Osteocyte (in vitro differentiated cells): Measurements from ENCODE around the gene FAM20A. TPM values are rescaled to one million over a fixed set of nuclear protein-coding genes. Genes with fewer than 3 reads are reported as not detected.

ENCODE experiments used
- DNase-seq: peaks from one replicate; pipeline ENCODE4 v3.0.0; 2021; ENCODE audit warnings: mixed read lengths; ENCODE audit not compliant: unreplicated experiment; ENCODE audit errors: extremely low spot score
- H3K27ac Mint-ChIP-seq: one replicate; pipeline ENCODE4 v1.8.0; 2021; ENCODE audit warnings: mild to moderate bottlenecking, mixed read lengths; ENCODE audit not compliant: unreplicated experiment
- H3K27me3 Mint-ChIP-seq: one replicate; pipeline ENCODE4 v1.8.0; 2021; ENCODE audit warnings: mixed read lengths; ENCODE audit not compliant: unreplicated experiment
- H3K36me3 Mint-ChIP-seq: one replicate; pipeline ENCODE4 v1.8.0; 2021; ENCODE audit warnings: mixed read lengths; ENCODE audit not compliant: unreplicated experiment
- H3K4me1 Mint-ChIP-seq: one replicate; pipeline ENCODE4 v1.8.0; 2021; ENCODE audit warnings: mixed read lengths; ENCODE audit not compliant: unreplicated experiment
- H3K4me3 Mint-ChIP-seq: one replicate; pipeline ENCODE4 v1.8.0; 2021; ENCODE audit warnings: mild to moderate bottlenecking, moderate library complexity, mixed read lengths; ENCODE audit not compliant: unreplicated experiment
- H3K9me3 Mint-ChIP-seq: one replicate; pipeline ENCODE4 v1.8.0; 2021; ENCODE audit warnings: mixed read lengths; ENCODE audit not compliant: unreplicated experiment
- total RNA-seq: library from RNA; stranded (reverse); gene quantifications from 2 replicates; pipeline ENCODE4 v1.2.1, GENCODE V29; 2021
- TF ChIP-seq, protein P1 (sequence below): fragments of 200-600 bp; sonication (generic); IDR thresholded peaks from 2 replicates; pipeline ENCODE4 v1.5.0; 2021; ENCODE audit warnings: antibody characterized with exemption, mild to moderate bottlenecking, moderate library complexity

FAM20A gene
- total RNA-seq, 1 donor from 2014 or later: not detected

DNA sequence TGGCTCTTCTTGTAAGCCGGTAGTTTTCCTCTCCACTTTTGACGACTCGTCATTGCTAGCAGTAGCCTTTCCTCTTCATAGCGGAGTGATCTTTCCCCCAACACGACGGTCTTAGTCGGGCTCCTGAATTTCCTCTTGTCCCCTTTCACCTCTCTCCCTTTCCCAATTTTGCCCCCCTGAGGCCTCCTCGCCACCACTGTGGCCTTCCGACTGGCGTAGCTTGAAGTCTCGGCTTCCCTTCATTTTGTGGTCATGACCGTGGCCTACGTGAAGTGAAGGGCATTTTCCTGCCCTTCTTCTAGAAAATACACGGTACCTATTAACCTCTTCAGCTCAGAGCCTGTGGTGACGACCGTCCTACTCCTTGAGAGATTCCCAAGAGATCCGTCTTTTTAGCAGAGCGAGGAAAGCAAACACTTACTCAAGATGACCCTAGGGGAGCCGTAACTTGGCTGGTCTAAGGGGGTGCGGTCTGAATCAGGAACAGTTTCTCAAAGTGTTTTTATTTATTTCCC, 88.2 kb downstream of the FAM20A start:
- Mint-ChIP-seq H3K9me3 (no peaks in the 10 kb centered on the region), H3K27me3 (no peaks in the 10 kb centered on the region), H3K4me3 (peak overlapping the region; percentile 94), H3K36me3 (peaks cover 16% of the 10 kb centered on the region), H3K27ac (peak overlapping the region; percentile 98), H3K4me1 (peaks cover 50% of the 10 kb centered on the region)
- TF ChIP-seq, protein P1, sequence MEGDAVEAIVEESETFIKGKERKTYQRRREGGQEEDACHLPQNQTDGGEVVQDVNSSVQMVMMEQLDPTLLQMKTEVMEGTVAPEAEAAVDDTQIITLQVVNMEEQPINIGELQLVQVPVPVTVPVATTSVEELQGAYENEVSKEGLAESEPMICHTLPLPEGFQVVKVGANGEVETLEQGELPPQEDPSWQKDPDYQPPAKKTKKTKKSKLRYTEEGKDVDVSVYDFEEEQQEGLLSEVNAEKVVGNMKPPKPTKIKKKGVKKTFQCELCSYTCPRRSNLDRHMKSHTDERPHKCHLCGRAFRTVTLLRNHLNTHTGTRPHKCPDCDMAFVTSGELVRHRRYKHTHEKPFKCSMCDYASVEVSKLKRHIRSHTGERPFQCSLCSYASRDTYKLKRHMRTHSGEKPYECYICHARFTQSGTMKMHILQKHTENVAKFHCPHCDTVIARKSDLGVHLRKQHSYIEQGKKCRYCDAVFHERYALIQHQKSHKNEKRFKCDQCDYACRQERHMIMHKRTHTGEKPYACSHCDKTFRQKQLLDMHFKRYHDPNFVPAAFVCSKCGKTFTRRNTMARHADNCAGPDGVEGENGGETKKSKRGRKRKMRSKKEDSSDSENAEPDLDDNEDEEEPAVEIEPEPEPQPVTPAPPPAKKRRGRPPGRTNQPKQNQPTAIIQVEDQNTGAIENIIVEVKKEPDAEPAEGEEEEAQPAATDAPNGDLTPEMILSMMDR: no peak
- DNase-seq: no peak

DNA sequence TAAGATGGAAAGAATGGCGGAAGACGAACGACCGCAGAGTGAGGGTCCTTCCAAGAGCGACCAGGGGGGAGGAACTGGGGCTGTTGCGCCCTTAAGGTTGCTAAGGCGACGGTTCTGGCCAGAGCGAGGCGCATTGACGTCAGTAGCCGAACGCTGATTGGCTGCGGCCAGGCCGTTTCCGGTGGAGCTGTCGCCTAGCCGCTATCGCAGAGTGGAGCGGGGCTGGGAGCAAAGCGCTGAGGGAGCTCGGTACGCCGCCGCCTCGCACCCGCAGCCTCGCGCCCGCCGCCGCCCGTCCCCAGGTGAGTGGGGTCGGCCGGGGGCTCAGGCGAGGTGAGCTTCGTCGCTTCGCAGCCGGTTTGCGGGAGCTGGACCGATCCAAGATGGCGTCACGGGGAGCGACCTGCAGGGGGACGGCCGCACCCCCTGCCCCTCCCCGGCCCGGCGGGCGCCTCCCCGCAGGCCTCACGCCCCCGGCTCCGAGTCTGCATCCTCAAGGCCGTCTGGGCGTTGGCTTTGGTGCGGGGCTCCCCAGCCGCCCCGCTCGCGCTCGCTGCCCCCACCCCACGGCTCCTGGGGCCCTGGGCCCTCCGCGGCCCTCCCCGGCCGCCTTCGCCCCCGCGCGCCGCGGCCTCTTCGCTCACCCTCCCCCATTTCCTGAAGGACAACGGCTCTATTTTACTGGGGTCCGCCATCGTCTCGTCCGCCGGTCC, 88.8 kb downstream of the FAM20A start, which contains the start of gene PRKAR1A:
TSS of gene PRKAR1A (plus strand) at position 184 of the 713 bp plus-strand sequence. CDS start 2,970 bp downstream, outside the sequence.
- Mint-ChIP-seq H3K27me3 (no peaks in the 10 kb centered on the region), H3K4me1 (peaks cover 50% of the 10 kb centered on the region), H3K9me3 (no peaks in the 10 kb centered on the region), H3K36me3 (peaks cover 11% of the 10 kb centered on the region), H3K4me3 (peak within 1 kb of the TSS; percentile 97), H3K27ac (peak within 1 kb of the TSS; percentile 100)
- peak; percentile 96 for DNase-seq
- TF ChIP-seq, protein P1: peak; percentile 9

DNA sequence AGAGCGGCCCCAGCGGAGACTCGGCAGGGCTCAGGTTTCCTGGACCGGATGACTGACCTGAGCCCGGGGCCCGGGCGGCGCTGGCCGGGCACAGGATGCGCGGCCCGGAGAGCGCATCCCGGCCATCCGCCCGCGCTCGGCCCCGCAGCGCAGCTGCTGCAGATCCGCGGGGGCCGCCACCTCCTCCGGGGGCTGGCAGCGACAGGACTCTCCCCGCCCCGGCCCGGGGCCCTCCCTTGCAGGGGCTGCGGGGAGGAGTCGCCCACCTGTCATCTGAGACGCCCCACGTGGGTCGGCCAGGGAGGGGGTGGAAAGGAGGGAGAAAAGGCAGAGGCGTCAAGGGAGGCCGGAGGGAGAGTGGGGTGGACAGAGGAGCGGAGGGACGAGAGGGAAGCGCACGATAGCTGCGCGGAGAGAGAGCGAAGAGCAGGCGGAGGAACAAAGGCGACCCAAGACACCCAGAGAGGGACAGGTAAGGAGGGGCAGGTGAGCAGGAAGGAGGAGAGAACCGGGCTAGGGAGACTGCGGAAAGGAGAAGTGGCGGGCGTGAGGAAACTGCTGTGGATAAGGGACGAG, 89.4 kb downstream of the FAM20A start:
- Mint-ChIP-seq H3K27ac (peak overlapping the region; percentile 100), H3K36me3 (peaks cover 5% of the 10 kb centered on the region), H3K4me3 (peak overlapping the region; percentile 97), H3K27me3 (no peaks in the 10 kb centered on the region), H3K9me3 (no peaks in the 10 kb centered on the region), H3K4me1 (peaks cover 47% of the 10 kb centered on the region)
- DNase-seq: peak; percentile 93
- TF ChIP-seq, protein P1: peak; percentile 28

DNA sequence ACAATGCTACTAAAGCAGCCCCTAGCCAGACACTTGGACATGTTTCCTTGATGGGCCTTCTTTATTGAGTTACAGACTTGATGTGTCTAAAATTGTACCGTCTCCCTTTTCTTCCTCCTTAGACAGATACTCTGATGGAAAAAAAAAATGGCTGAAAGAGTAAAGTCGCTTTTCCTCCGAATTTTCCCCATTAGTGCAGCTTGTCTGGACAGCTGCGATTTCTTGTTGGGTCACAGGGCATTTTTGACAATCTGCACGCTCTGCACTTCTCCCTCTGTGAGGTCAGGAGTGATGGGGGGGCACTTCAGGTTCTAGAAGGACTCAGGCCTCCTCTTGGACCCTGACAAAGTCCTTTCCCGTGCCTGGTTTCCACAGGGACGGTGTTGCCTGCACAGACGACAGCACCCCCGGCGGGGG, 89.9 kb downstream of the FAM20A start:
- Mint-ChIP-seq H3K9me3 (no peaks in the 10 kb centered on the region), H3K4me3 (peak overlapping the region; percentile 81), H3K4me1 (peaks cover 45% of the 10 kb centered on the region), H3K27ac (peak overlapping the region; percentile 98), H3K27me3 (no peaks in the 10 kb centered on the region), H3K36me3 (peaks cover 2% of the 10 kb centered on the region)
- DNase-seq: no peak
- TF ChIP-seq, protein P1: no peak
